NB4 (cell line): Measurements from ENCODE around the gene NXN.

Experiments
- DNase-seq: peaks from one replicate; pipeline ENCODE4 v3.0.0; 2010; ENCODE audit warnings: low read depth
- H3K4me3 ChIP-seq: one replicate; pipeline ENCODE4 v1.5.1; 2011; ENCODE audit warnings: mild to moderate bottlenecking, low read depth, low read length, moderate library complexity
- MYC ChIP-seq: IDR thresholded peaks from 2 replicates; pipeline ENCODE4 v1.6.1; 2011; ENCODE audit warnings: low read depth, low read length
- POLR2A ChIP-seq: IDR thresholded peaks from 2 replicates; pipeline ENCODE4 v1.6.1; 2011; ENCODE audit warnings: mild to moderate bottlenecking; ENCODE audit not compliant: insufficient read length; ENCODE audit errors: extremely low read depth
- TF ChIP-seq, protein P1 (sequence below): IDR thresholded peaks from 2 replicates; pipeline ENCODE4 v1.6.1; 2011; ENCODE audit warnings: low read depth, low read length
- TF ChIP-seq, protein P2 (sequence below): IDR thresholded peaks from one replicate; pipeline ENCODE4 v1.5.1; 2012; ENCODE audit warnings: low read depth, low read length

NXN gene

DNA sequence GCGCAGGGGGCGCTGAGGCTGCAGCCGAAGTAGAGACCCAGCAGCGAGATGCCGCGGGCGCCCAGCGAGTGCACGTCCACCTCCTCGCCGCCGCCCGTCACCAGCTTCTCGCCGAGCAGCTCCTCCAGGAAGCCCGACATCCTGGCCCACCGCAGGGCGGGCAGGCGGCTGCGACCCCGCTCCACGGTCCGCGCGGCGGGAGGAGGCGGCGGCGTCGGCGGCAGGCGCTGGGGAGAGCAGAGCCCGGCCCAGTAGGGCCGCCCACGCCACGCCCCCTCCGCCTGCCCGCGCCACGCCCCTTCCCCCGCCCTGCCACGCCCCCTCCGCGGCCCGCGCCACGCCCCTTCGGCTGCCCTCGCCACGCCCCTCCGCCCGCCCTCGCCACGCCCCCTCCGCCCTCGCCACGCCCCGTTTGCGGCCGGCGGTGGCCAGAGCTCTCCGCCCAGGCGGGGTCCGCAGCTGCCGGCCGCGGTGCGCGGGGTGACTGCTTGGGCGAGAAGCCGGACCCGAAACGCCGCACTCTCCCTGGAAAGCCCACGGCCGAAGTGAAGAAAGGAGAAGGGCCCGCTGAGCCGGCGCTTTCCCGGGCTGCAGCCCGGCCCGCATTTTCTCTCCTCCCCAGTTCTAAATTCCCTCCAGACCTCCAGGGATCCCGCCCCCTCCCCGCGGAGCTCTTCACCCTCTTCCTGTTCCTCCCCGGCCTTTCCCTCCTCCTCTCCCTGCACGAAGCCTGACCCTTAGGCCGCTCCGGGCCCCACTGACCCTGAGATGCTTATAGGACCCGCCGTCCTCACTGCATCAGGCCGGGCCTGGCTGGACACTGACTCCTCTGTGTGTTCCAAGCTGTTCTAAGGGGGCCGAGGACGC lies at the start of gene NXN:
Gene NXN, minus strand, starts transcription at position 238 of the 867 bp plus-strand sequence.
- peak within 1 kb of the TSS; percentile 36 for H3K4me3 ChIP-seq
- TF ChIP-seq MYC (no peak), POLR2A (no peak)
- TF ChIP-seq, protein P1, sequence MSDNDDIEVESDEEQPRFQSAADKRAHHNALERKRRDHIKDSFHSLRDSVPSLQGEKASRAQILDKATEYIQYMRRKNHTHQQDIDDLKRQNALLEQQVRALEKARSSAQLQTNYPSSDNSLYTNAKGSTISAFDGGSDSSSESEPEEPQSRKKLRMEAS, result no peak
- TF ChIP-seq, protein P2, sequence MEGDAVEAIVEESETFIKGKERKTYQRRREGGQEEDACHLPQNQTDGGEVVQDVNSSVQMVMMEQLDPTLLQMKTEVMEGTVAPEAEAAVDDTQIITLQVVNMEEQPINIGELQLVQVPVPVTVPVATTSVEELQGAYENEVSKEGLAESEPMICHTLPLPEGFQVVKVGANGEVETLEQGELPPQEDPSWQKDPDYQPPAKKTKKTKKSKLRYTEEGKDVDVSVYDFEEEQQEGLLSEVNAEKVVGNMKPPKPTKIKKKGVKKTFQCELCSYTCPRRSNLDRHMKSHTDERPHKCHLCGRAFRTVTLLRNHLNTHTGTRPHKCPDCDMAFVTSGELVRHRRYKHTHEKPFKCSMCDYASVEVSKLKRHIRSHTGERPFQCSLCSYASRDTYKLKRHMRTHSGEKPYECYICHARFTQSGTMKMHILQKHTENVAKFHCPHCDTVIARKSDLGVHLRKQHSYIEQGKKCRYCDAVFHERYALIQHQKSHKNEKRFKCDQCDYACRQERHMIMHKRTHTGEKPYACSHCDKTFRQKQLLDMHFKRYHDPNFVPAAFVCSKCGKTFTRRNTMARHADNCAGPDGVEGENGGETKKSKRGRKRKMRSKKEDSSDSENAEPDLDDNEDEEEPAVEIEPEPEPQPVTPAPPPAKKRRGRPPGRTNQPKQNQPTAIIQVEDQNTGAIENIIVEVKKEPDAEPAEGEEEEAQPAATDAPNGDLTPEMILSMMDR, result no peak
- DNase-seq, result peak; percentile 60

DNA sequence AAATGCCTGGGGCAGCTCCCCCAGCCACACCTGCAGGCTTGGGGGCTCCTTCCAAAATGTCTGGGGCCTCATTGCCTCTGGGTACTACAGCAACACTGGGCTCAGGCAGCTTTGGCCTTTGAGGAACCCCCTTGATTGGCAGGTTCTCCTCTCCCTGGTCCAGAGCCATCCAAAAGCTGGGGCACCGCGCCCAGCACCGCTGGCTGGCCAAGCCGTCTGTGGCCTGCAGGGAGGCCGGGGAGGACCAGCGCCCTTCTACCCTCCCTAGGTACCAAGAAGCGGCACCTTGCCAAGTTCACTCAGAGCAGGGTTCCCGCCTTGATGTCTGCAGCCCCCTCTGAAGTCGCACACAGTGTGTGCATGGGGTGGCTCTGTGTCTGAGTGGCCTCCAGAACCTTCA lies 47.5 kb upstream of the NXN start:
- TF ChIP-seq, protein P2, result no peak
- no peak for TF ChIP-seq MYC
- no peak overlapping the region for H3K4me3 ChIP-seq
- DNase-seq, result no peak

DNA sequence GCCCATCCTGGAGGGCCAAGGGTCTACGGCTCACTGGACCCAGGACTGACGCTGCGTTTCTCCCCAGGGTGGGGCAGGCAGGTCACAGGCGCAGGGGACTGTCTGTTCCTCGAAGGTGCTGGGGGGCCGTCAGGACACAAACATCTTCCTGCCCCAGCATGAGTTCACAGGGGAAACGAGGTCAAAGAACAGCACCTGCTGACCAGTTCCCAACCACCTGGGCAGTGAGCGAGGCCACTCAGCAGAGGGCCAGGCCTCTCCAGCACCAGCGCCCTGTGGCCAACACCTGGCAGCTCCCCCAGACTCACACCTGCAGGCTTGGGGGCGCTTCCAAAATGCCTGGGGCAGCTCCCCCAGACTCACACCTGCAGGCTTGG lies 47.0 kb upstream of the NXN start:
- DNase-seq, result no peak
- TF ChIP-seq, protein P2, result no peak
- TF ChIP-seq POLR2A (no peak), MYC (no peak)
- TF ChIP-seq, protein P1, result no peak

DNA sequence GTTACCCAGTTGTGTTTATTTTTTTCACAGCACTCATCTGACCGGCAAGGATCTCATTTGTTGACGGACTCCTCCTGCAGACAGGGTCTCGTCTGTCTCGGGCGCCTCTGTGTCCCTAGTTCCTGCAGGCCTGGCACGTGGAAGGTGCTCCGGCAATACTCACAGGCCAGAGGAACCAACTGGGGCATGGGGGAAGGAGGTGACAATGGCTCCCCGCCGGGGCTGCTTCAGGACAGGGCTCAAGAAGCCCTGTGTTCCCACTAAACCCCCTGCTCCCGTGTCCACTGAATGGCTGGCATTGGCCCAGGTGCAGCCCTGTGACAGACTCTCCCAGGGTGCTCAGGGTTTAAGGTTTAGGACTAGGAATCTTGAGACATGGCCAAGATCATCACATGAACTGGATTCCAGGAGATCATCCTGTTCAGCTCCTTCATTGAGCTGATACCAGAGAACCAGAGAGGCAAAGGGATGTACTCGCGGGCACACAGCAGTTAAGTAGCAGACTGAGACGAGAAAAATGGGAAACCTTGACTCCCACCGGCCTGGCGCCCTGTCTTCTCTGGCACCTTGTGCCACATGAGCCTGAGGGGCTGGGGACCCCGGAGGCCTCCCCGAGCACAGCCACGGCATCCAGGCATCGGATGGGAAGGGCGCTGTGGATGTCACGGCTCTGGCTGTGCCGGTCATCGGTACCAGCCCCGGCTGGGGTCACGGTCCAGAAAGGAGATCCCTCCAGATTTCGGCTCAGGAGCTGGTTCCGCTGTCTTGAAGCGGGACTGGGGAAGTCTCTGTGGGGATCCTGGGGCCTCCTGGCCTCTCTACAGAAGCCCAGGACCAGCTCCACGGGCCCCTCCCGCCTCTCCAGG lies 46.4 kb upstream of the NXN start:
- no peak overlapping the region for H3K4me3 ChIP-seq
- TF ChIP-seq, protein P1, result no peak
- TF ChIP-seq POLR2A (no peak), MYC (no peak)
- TF ChIP-seq, protein P2, result no peak
- no peak for DNase-seq

More for the DNA sequence above, 47.0 kb upstream of the NXN start:
- H3K4me3 ChIP-seq, result no peak overlapping the region

DNA sequence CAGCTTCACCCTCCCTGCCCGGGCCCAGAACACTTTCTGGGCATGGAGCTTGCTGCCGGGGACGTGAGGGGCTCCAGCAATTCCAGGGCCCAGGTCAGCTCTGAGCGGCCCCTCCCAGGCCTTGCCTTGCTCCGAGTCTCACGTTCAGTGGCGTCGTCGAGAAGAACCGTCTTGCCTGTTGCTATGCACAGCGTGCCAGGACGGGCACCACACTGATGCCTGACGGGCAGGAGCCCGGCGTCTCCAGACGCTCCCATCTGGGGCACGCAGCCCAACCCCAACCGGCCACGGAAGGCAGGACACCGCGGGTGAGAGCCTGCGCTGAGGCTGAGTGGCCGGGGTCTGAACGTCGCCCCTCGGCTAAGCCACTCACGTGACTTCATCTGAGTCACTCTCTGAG lies 44.5 kb upstream of the NXN start:
- no peak overlapping the region for H3K4me3 ChIP-seq
- TF ChIP-seq, protein P1, result no peak
- TF ChIP-seq MYC (no peak), POLR2A (no peak)
- TF ChIP-seq, protein P2, result no peak
- no peak for DNase-seq
